ENCODE data around the gene COQ9.

Gene COQ9

DNA sequence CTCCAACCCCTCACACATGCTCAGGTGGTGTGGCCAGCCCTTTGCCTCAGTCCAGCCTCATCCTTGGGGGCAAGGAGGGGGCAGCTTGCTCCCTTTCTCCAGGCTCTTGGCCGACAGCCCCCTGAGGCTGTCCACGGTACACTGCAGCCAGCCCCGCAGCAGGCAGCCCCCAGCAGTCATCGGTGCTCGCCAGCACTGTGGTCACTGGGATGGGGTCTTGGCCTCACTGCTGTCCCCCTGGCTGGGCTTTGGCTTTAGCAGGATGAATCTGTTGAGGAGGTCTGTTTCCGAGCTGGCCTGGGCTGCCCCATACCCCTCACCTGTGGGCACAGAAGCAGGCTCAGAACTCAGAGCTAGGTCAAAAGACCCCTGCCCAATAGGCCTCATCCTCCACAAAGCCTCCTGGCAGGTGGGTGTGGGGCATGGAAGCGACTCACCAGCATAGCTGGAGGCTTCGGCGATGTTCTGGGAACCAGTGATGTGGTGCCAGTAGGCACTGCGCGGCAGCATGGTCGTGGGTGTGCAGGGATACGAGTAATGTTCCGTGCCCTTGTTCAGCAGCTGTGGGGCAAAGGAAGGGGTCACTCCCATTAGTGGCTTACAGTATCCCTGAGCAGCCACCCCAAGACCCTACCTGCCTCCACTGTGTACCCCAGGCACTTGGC lies 26.0 kb downstream of the COQ9 start:
- DNase-seq (ENCODE audit: low spot score): no peak

DNA sequence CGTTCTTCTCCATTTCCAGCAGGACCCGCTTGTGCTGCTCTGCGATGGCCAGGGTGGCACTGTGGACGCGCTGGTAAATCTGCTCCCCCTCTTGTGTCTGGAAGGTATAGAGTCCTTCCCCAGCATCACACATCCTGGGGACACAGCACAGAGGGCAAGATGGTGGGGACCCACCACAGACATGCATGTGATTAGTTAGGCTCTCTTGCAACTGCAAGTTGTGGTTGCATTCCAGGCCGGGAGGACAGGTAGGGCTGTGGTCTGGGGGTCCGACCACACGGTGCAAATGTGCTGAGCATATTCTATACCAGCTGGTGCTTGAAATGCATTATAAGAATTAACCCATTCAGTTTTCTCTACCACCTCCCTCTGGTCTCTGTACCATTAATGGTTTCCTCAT lies 26.6 kb downstream of the COQ9 start:
- DNase-seq (ENCODE audit: low spot score): no peak

DNA sequence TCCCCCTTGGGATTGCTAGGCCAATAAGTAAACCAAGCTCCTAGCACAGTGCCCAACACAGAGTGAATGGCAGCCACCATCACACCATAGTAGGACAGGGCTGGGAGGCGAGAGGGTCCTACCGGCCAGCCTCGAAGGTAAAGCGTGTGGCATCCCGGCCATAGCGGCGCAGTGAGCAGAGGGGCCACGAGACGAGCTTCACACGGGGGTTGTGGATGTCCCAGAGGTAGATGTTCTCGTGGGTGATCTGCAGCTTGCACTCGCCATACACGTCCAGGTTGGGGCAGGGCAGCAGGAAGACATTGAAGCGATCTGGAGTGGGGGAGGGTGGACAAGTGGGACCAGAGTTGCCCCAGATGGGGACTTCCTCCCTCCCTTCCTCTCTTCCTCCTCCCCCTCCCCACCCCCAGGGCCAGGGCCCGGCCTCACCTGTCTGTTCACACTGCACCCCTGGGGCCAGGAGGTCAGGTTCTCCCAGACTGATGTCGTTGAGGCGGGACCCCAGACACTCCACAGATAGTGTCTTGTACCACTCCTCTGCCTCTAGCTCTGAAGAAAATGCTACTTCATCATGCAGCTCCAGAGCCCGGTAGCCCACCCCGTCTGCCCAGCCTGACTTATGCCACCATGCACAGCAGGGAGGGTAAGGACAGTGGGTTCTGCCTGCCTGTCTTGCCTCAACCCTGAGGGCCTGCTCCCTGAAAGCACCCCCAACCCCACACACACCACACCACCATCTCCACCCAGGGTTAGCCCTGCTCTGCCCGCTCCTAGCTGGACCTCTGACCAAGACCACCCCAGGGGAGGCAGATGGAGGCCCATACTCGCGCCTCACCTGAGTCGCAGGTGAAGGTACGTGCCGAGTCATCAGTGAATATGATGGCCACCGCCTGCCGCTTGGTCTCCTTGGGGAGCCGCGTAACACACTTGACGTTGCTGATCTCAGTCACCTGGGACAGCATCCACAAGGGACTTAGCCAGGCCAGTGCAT lies 27.7 kb downstream of the COQ9 start:
- DNase-seq (ENCODE audit: low spot score): no peak

DNA sequence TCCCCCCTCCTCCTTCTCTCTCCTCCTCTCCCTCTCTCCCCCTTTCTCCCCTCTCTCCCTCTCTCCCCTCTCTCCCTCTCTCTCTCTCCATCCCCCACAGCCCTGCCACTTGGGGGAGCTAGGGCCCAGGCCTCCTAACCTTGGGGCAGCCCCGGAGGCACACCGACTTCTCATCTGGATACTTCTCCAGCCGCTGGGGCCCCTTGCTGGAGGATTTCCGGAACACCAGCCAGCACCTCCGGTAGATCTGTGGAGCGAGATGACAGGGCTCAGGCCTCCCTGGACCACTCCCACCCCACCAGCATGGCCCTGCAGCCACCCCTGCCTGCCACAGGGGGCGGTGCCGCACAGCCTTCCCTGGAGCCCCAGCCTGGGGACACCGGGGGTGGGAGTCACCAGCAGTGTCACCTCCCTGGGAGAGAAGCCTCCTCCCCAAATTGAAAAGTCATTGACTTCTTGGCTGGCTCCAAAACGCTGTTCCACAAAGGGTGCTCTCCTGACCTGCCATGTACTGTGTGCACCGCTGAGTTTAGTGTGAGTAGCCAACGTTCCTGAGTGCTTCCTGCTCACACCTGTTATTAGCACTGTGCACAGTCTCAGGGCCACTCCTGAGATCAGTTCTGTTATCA lies 28.5 kb downstream of the COQ9 start:
- no peak for DNase-seq (ENCODE audit: low spot score)

DNA sequence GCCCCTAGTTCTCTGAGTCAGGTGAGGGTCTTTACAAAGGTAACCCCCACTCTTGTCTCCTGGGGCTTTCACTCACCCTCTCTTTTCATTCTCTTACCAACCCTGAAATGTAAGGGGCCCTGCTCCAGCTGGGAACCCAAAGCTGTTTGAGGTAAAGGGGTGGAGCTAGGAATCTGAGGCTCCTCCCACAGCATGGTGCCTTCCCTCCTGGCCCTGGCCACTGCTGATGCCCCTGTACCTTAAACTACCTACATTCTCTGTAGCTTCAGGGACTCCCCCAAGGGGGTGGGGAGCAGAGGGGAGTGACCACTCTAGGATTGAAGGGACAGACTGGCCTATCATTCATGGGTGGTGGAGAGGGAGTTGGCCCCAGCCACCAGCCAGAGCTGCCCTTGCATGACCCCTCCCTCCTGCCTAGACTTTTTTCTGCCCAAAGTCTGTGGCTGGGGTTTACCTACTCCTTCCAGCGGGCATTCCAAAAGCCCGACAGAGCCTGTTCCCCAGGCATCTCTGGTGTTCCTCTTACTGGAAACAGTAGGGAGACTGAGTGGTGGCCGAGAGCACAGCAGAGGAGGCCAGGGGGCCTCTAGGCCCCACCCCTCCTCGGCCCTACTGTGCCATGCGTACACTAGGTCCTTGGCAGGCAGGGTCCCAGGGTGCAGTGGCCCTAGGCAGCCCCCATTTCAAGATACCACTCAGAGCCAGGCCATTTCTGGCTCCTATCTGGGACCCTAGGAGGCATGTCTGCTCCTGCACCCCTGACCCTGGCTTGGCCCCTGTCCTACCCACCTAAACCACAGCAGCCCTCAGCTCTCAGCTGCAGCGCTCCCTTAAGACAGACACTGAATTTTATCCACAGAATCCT lies 29.5 kb downstream of the COQ9 start:
- DNase-seq (ENCODE audit: low spot score): no peak

DNA sequence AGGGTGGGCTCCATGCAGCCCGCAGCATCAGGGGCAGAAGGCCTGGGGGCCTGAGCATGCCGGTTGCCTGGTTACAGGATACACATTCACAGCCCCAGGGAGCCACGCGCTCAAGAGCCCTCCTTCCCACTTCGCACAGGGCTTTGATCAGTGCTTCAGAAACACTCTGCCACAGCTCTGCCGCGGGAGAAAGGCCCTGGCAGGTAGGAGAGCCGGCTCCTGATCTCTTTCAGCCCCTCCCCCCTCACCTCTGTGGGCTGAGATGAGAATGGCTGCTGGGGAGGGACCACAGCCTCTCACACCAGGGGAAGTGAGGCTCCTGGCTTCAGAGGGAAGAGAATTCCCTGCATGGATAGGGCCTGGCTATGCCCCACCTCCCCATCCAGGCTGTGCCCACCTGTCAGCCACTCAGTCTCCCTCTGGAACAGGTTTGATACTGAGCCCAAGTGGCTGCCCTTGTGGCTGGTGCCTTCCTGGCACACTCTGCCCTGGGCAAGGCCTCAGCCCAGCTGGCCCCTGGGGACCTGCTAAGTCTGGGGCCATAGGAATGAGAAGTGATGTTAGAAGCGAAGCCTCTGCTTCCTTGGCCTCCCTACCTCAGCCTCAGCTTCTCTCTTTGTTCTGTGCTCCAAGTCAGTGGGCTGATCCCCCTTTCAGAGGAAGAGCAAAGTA lies 30.4 kb downstream of the COQ9 start:
- no peak for DNase-seq (ENCODE audit: low spot score)

DNA sequence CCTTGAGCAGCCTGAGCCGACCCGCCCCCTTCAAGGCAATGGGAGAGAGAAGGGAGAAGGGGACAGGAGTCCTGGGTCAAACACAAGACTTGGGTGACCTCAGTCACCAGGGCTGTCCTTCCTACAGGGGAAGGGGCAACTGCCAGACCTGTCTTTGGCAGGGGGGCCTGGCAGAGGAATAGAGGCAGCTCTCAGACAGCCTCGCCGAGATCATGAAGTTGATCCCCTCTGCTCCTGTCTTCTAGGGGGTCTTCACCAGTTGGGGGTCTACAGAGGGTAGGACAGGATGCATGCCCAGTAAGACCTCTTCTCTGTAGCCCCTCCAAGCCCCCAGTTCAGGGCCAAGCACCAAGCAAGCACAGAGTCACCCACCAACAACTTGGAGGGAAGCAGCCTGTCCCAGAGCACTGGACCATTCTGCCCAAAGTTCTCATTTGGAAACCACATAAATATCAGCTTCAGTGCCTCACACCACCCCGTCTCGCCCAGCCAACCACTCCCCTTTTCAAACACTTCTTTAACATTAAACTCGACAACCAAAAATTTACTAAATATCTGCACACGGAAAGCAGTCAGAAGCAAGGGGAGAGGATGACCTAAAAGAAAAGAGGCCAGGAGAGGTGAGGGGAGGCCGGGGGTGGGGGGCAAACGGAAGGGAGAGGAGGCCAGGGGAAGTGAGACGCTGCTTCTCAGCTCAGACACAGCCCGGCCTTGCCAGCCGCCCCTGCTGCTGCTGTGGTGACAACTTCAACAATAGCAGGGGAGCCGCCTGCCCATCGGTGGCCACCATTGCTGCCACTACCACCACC lies 31.3 kb downstream of the COQ9 start:
- no peak for DNase-seq (ENCODE audit: low spot score)

DNA sequence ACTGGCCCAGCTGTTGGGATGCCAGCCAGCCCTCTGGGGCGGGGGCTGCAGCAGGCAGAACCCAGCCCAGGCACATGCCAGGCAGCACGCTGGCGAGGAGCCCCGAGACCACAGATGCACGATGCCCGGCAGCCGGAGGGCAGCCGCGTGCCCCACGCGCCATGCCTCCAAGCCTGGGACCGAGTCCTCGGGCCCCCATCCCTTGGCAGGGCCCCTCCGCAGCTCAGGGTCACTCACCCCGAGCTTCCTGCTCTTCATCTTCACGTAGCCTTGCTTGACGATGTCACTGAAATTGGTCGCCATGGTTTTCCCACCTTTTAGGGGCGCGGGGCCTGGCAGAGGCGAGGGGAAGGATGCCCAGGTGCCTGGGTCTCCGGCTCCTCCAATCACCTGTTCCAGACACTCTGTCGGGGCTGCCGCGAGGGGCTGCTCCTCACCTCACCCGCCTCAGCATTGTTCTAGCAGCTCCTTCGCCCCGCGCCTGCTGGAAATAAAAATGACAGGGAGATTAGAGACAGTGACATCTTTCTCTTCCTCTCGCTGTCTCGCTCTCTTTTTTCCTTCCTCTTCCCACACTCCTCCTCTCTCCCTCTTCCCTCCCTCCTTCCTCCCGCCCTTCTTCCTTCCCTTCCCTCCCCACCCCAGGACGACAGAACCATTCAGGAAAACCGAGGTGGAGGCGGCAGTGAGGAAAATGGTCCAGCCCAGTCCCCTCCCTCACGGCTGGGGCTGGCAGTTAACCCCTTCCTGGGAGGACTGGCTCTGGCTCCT lies 32.1 kb downstream of the COQ9 start:
- DNase-seq (ENCODE audit: low spot score): no peak

DNA sequence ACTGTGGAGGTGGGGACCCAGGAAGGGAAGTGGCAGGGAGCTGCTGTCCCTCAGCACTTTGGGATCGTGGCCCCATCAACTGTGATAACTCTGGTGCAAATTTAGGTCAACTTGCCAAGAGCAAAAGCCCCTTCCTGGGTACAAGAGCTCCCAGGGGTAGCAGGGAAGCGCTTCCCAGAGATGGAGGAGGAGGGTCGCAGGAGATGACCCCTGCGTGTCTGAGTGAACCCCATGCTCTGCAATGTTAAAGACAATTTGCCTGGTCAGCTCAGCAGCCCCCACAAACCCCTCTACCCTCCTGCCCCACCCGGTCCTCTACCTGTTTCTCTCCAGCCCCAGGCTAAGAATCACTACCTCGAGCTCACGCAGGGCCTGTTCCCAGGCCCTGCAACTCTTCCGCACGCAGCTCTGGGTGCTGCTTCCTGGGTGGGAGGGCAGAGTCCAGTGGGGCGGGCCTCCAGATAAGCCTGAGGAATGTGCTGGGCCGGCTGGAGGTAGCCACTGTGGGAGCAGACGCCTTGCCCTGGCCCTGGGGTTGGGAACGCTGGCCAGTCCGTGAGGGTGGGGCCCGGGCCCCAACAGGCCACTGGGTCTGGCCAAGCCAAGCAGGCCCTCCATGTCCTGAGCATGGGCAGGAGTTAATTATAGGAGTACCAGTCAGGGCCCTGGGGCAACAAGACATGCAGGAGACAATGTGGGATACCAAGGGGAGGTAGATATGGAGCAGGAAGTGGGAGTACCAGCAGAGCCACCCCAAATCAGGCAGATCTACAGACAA lies 32.9 kb downstream of the COQ9 start:
- no peak for DNase-seq (ENCODE audit: low spot score)

DNA sequence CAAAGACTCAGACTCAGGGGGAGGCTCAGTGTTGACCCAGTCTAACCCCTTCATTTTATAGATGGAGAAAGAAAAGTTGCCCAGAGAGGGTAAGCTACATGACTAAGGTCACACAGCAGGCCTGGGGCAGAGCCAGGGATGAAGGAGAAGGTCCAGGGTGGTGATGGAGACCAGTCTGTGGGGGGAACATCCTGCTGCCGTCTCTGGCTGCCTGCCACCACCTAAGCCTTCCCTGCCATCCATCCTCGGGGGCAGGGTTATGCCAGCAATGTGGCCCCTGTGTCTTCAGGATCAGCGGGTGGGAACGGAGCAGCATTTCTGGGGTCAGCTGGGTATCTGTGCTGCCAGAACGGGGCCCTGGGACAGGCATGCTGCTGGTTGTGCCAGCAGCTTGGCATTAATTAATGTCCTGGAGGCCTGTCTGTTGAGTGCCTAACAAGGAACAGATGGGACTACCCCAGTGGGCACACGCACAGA lies 33.5 kb downstream of the COQ9 start:
- no peak for DNase-seq (ENCODE audit: low spot score)

DNA sequence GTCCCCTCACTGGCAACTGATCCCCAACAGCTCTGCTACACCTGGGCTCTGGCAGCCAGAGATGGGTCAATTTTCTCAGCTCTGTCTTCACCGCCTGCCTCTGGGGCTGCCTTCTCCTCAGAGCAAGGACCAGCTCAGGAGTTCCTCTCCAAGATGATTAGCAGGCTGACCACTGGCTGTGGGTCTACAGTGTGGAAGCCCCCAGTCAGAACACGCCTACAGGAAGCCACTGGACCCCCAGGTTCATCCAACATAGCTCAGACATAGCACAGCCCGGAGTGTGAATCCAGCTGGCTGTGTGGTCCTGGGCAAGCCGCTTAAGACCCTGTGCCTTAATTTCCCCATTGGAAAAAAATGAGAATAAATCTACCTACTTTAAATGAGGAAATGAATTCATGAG lies 34.1 kb downstream of the COQ9 start:
- DNase-seq (ENCODE audit: low spot score): no peak

DNA sequence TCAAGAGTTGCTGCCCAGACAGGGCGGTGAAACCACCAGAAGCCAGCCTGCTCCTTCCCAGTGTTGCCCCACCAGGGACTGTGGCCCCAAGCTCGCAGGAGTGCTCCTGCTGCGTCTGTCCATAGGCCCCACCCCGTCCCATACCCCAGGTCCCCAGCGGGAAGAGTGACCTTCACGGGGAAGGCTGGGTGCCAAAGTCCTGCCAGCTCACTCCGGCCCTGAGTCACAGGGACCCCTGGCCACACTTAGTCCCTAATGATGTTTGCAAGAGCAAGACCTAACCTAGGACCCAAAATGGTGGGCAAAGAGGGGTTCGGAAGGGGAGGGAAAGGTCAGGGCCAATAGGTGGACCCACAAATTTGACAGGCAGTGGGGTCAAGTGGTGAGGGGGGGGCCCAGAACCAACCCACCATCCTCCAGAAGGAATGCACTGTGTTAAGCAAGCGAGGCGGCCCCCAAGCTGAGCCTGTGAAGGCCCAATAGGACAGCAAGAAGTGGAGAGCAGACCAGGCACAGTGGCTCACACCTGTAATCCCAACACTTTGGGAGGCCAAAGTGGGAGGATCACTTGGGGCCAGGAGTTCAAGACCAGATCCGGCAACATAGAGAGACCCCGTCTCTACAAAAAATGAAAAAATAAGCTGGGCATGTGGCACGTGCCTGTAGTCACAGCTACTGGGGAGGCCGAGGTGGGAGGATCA lies 35.7 kb downstream of the COQ9 start:
- no peak for DNase-seq (ENCODE audit: low spot score)

DNA sequence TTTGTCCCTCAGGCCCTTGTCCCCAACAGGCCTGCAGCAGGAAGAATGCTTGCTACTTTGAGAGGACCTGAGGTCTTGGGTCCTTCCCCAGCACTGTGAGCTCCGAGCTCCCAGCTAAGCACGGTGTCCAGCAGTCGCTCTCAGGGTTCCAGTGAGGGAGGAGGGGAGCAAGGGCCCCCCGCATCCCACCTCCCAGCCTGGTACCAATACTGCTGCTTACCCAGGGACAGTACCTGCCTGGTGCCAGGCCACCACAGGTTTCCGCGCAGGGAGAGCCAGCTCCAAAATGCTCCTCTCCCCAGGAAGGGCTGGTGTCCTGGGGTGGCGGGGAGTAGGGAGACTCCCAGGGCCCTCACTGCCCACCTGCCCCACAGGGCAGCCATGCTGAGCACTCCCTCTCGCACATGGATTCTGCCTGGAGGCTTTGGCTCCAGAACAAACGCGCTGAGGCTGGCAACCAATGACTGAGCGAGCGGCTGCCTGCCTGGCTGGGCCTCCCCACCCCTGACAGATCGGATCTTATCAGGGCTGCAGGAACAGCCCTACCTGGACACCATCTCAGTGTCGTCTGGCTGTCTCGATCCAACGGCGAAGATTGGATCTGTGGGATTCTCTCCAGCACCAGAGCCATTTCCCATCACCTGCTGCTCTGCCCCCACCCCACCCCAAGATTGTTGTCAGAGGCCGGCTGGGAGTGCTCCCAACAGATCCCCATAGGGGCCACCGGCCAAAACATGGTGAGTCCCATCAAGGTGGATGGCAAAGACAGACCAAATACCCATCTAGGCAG lies 36.6 kb downstream of the COQ9 start:
- no peak for DNase-seq (ENCODE audit: low spot score)

DNA sequence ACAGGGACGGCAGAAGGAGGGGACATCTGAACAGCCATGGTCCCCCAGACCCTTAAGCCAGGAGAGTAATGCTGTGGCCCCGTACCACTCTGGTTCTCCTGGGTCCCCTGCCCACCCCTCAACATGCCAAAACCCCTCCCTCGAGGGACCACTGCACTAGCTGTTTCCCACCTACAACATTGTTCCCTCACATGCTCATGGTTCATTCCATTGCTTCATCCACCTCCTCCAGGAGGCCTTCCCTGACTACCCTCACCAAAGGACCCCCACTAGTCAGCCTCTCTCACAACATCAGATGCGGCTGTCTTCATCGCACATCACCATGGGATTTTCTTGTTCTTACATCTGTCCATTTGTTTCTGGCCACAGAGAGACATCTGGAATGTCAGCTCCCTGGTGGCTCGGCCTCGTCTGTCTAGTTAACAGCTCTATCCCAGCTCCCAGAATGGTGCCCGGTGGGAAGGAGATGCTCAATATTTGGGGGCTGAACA lies 37.3 kb downstream of the COQ9 start:
- no peak for DNase-seq (ENCODE audit: low spot score)

DNA sequence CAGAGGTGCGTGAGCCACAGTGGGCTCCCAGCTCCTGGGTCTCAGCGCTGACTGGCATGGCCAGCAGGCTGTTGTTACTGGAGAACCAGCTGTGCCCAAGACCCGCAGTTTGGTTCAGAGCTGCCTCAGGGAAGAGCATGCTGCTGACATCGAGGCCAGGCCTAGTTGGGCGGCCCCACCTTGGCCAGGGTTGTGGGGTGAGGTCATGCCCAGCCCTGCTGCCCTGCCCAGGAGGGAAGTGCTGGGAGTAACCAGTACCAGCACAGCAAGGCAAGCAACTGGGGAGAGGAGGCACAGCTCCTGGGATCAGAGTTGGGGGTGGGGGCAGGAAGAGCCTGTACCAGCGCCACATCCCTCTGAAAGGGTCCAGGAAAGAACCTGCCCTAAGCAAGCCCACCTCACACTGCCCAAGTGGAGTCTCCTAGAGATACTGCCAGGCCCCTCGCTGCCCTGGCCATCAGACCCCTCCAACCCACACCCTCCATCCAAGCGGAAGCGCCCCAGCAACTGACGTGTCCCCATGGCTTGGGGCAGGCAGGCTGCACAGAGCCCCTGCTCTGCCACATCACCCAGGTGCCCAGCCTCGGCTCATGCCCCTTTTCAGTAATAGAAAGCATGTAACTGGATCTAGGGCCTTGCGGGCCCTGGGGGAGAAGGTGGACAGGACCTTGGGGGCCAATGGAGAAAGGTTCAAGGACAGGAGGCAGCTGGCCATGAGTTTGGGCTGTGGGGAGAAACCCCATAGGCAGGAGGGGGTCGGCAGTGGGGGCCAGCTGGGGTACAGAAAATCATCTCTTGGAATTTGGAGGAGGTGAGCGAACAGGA lies 38.0 kb downstream of the COQ9 start:
- peak; percentile 68 for DNase-seq (ENCODE audit: low spot score)
